ENCODE measurements around the gene ABCG4.

DNA sequence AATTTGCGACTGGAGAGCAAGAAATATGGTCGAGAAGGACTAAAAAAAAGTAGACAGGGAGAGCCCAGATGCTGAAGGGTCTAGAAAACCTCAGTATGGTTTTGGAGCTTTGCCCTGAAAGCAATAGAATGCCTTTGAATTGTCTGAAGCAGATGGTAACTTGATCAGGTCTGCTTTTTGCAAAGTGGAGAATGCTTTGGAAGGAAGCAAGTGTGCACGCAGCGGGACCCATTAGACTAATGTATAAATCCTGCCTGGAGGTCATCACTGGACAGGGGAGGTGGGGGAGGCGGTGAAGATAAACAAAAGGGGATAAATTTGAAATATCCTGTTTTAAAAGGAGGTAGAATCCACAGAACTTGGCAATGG is 28.2 kb upstream of the ABCG4 start:
- TF ChIP-seq CTCF (IDR thresholded peaks at IDR 0.05) (no peak), POLR2A (IDR thresholded peaks at IDR 0.05) (no peak), EP300 (IDR thresholded peaks at IDR 0.05) (no peak)
